ENCODE measurements around the gene GAREM1.

DNA sequence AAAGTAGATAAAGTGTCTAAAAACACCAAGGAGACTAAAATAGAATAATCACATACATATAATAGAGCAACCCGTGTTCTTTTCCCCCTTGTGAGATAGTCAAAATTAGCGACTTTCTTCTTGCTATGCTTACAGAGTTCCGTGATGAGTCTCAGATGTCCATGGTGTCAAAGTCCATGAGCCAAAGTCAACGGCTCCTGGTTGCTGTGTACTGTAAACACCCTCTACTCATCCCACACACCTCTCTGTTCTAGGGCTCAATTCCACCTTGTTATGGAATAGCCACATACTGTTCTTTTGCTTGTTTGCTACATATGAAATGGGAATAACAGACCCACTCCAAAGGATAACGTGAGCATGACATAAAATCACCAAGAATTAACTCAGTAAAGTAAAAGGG lies 52.5 kb downstream of the GAREM1 start:
- TF ChIP-seq, protein P1, sequence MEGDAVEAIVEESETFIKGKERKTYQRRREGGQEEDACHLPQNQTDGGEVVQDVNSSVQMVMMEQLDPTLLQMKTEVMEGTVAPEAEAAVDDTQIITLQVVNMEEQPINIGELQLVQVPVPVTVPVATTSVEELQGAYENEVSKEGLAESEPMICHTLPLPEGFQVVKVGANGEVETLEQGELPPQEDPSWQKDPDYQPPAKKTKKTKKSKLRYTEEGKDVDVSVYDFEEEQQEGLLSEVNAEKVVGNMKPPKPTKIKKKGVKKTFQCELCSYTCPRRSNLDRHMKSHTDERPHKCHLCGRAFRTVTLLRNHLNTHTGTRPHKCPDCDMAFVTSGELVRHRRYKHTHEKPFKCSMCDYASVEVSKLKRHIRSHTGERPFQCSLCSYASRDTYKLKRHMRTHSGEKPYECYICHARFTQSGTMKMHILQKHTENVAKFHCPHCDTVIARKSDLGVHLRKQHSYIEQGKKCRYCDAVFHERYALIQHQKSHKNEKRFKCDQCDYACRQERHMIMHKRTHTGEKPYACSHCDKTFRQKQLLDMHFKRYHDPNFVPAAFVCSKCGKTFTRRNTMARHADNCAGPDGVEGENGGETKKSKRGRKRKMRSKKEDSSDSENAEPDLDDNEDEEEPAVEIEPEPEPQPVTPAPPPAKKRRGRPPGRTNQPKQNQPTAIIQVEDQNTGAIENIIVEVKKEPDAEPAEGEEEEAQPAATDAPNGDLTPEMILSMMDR (IDR thresholded peaks at IDR 0.05; ENCODE audit: extremely low read depth in 1 of 2, insufficient read depth in 1 of 2, low read depth in 1 of 2, low read length in 2 of 2) = no peak
- TF ChIP-seq, protein P2, sequence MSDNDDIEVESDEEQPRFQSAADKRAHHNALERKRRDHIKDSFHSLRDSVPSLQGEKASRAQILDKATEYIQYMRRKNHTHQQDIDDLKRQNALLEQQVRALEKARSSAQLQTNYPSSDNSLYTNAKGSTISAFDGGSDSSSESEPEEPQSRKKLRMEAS (IDR thresholded peaks at IDR 0.05; ENCODE audit: insufficient read depth, insufficient read length) = no peak
- no peak for TF ChIP-seq POLR2A (IDR thresholded peaks at IDR 0.05; ENCODE audit: low read depth, low read length)

Measured in endothelial cell of umbilical vein (primary cell).